A549 treated with CpdA at 1 μM for 4 hours (cell line): ENCODE measurements around the gene PHLDB2. TPM values are rescaled to one million over a fixed set of nuclear protein-coding genes. Genes with fewer than 3 reads are reported as not detected.

Source experiments
- total RNA-seq: library from RNA; stranded (reverse); fragments of 200-300 nt; extraction: Qiagen RNA extraction; gene quantifications from 5 replicates; pipeline ENCODE4 v1.2.3, GENCODE V29; 2022; ENCODE audit warnings: low read depth

Gene PHLDB2
- total RNA-seq = 16.3 to 27.0 TPM (median 25.5 TPM) in 5 replicates

GRCh38 chr3:111859061-111859973 is at the start of gene PHLDB2:
Gene PHLDB2, plus strand, starts transcription at chr3:111859265. Its CDS starts 24,813 bp downstream, at chr3:111884078.

DNA sequence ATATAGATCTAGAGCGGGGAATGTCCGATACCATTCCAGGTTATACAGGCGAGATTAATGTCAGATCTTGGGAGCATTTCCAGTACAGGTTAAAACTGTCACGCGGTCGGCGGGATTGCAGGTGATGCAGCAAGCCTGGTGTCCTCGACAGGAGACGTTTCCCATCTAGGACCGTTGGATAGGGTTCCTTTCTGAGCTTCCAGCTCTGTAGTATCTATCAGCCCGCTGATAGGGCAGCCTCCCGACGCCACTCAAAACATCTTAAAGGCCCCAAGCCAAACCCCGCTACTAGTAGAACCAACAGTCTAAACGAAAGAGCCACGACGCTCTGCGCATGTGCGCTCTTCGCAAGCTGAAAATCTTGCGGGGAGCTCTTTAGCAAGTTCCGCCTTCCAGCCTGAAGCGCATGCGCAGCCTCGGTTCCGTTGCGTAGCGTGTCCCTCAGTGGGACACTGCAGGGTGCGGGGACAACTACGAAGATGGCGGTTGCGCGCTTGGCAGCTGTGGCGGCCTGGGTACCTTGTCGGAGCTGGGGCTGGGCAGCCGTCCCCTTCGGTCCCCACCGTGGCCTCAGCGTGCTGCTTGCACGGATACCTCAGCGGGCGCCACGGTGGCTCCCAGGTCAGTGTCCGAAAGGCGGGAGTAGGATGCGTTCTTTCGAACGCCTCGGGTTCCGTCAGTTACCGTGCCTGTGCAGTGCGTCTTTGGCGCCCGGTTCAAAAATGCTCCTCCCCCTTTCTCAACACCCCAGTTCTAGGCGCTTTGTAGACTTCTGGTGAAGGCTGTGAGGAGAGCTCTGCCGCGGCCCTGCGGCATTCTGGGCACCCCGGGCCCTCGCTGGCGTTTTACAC is 119.7 kb downstream of the PHLDB2 start, which contains the start of gene ABHD10:
ABHD10 (plus strand) TSS at position 444 of the 851 bp plus-strand sequence; CDS start at position 480, 36 bp downstream.

GRCh38 chr3:111998636-111999483 is 139.8 kb downstream of the PHLDB2 start, which contains the start of gene TAGLN3:
Gene TAGLN3, plus strand, starts transcription at chr3:111998922. Its CDS starts 501 bp downstream, at chr3:111999423.

Other genes starting within 250 kb of the PHLDB2 start
- gene PLCXD2, start 184.6 kb upstream of the PHLDB2 start, total RNA-seq = 7.5 to 11.4 TPM (median 9.5 TPM) in 5 replicates
- gene ABHD10, start 119.8 kb downstream of the PHLDB2 start, total RNA-seq = 19.8 to 27.1 TPM (median 22.4 TPM) in 5 replicates
- gene TAGLN3, start 139.7 kb downstream of the PHLDB2 start, total RNA-seq = not detected in 5 replicates
- gene TMPRSS7, start 175.5 kb downstream of the PHLDB2 start, total RNA-seq = 0.05 to 0.08 TPM (median 0.07 TPM) in 3 of 5 replicates, not detected in the others
- gene C3orf52, start 227.1 kb downstream of the PHLDB2 start, total RNA-seq = 11.5 to 16.0 TPM (median 13.8 TPM) in 5 replicates